Measurements from ENCODE around the gene KIAA1549.
A peak's percentile ranks its signal among the peaks of the same experiment; 100 is the strongest.

The KIAA1549 gene

DNA sequence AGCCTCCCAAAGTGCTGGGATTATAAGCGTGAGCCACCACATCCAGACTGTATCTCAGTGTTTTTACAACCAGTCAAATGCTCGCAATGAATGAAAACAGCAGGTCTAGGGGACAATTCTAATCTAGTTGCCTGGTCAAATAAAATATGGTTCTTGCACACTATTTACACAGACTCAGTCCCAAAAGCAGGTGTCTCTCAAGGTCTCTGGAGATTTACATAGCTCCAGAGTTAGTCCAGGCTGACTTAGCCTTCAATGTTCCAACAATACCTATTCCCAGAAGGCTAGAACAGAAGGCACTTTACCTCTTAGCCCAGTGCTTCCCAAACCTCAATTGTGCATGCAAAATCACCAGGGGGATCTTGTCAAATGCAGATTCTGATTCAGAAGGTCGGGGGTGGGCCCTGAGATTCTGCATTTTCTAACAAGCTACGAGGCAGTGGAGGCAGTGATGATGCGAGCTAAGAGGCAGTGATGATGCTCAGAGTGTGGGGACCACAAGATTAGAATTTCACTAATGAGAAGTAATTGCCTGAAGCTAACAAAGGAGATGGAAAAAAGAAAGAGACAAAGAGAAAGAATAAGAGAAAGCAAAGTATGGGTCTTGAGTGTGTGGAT, 6.4 kb downstream of the KIAA1549 start:
- DNase-seq, result no peak

- DNase-seq, result no peak
Measured at GRCh38 chr7:138974103-138974502, 7.1 kb downstream of the KIAA1549 start.

DNA sequence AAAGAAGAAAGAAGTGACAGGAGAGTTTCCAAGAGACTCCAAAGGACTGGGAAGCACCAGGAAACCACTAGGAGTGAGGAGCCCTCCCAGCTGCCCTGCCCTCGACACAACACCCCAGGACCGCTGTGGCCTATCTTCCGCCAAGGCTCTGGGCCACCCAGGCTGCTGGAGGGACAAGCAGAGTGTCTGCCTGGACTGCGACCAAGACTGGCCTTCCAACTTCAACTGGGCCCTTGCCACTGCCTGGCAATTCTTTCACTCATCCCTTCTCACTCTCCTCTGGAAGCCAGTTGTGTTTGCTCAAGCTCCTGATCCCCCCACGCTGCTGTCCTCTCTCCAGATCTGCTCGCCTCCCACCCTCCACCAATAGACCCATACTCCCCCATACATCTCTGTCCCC, 10.2 kb downstream of the KIAA1549 start:
- no peak for DNase-seq

DNA sequence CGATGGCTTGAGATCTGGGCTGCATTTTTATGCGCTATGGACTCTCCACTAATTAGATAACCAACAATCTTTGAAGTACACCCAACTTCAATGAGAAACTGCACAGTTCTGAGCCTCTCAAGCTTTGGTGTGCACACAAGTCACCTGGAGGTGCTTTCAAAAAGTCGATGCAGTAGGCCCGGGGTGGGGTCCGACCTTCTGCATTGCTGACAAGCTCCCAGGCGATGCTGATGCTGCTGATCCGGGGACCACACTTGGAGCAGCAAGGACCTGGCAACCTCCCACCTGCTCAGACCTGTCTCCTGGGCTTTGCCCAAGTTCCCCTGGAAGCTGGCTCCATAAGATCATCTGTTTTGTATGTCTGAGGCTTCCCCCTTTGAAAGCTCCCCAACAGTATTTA, 10.7 kb downstream of the KIAA1549 start:
- DNase-seq, result no peak

GRCh38 chr7:138967159-138967558, 14.0 kb downstream of the KIAA1549 start:
- no peak for DNase-seq

- no peak for DNase-seq
Measured at GRCh38 chr7:138964624-138965436, 16.4 kb downstream of the KIAA1549 start.

- DNase-seq, result no peak
Measured at GRCh38 chr7:138963675-138964074, 17.5 kb downstream of the KIAA1549 start.

DNA sequence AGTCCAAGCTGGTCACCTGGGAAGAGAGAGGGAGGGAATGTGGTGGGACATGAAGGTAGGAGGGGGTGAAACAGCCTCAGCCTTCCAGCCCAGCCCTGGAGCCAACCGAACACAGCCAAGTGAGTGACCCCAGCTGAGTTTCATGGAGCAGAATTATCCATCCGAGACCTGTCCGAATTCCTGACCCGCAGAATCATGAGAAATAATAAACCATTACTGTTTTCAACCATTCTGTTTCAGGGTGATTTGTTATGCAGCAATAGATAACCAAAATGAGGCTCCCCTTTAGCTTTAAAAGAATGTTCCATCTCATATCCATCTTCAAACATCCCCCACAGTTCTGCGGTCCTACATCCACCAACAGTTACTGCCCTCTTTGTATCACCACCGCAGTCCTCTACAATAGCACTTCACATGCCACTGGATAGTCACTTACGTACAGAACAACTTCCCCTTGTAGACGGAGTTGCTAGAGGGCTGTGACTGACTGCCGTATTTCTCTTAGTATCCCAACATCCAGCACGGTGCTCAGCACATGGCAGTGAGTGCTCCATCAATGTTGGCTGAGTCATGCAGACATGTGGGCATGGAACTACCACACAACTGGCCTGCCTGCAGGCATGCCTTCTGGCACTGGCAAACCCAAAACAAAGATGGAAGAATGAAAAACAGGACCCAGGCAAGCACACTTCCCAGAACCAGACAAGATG, 18.5 kb downstream of the KIAA1549 start:
- DNase-seq, result peak; percentile 52

DNA sequence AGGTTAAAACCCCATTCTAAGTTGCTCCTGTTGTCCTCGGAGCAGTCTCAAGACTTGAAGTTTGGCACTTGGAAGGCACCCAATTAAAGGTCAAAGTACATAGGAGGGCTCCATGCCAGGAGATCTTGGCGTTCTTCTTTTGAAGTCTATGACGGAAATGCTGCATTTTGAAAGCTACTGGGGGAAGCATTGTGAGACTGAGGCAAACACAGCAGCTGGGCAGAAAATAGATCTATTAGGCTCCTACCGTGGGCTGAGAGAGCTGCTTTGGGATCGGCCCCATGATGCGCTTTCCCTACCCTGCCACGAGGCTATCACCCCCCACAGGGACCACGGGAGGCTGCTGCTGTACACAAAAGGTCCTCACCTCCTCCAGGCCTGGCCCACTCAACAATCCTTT, 20.0 kb downstream of the KIAA1549 start:
- no peak for DNase-seq

- DNase-seq, result no peak
Measured at GRCh38 chr7:138958391-138958956, 22.7 kb downstream of the KIAA1549 start.

DNA sequence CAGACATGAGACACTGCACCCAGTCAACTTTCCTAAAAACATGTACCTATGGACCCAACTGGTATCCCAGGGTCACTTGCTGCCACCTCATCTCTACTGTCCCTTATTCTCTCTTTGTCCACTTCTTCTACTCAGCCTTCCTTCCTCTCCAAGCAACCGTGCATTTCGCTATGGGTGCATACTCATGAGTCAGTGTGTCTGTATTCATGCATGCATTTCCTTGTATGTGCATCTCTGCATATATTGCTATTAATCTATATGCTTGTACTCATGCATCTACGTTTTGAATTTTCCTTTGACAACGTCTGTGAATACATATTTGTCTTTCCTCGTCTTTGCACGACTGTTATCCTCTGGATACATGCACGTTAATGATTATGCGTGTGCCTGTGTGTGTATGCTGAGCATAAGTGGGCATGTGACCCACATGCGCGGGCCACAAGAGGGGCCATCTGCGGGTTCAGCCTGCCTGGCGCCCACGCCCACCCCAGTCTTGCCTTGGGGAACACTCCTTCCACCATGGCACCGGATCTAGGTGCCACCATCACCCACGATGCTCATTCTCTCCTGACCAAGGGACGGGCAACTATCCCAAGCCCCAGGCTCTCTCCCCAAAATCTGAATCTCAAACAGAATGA, 23.3 kb downstream of the KIAA1549 start:
- DNase-seq, result no peak

DNA sequence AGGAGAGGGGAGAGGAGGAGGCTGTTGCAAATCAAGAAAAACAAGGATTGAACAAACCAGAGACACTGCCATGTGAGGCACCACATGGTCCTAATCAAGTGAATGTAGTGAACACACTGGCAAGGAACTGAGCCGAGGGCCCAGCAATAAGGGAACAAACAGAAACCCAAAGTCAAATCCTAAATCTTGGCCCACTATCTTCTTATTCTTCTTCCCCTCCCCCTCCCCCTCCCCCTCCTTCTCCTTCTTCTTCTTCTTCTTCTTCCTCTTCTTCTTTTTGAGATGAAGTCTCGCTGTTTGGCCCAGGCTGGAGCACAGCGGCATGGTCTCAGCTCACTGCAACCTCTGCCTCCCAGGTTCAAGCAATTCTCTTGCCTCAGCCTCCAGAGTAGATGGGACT, 24.0 kb downstream of the KIAA1549 start:
- no peak for DNase-seq

GRCh38 chr7:138954545-138955475, 26.4 kb downstream of the KIAA1549 start:
- no peak for DNase-seq

DNA sequence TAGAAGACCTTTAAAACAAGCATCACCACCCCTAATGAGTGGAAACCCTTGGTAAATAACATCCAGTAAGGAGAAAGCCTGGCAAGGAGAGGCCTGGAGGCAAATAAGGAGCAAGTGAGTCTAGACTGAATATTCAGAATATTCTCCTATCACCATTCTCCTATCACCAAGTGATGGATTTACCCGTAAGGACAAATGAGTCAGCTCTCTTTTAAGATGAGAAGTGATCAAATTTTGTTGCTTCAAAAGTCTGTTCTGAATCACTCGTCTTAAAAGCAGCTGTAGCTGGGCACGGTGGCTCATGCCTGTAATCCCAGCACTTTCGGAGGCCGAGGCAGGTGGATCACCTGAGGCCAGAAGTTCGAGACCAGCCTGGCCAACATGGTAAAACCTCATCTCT, 28.4 kb downstream of the KIAA1549 start:
- DNase-seq, result no peak

DNA sequence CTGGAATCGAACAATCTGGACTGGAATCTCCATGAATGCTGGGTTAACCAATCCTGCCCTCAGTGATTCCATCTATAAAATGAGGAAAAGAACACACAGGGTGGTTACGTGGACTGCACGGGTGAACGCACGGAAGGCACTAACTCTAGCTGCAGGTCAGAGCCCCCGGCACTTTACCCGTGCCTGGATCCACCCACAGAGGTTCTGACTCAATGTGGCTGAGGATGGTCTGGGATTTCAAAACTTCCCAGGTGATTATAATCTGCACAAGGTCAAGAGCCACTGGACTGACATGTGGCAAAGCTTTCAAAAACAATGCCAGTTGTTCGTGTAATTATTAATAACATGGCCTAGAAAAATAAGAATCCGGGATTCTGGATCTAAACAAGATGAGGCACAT, 29.2 kb downstream of the KIAA1549 start:
- DNase-seq, result no peak

DNA sequence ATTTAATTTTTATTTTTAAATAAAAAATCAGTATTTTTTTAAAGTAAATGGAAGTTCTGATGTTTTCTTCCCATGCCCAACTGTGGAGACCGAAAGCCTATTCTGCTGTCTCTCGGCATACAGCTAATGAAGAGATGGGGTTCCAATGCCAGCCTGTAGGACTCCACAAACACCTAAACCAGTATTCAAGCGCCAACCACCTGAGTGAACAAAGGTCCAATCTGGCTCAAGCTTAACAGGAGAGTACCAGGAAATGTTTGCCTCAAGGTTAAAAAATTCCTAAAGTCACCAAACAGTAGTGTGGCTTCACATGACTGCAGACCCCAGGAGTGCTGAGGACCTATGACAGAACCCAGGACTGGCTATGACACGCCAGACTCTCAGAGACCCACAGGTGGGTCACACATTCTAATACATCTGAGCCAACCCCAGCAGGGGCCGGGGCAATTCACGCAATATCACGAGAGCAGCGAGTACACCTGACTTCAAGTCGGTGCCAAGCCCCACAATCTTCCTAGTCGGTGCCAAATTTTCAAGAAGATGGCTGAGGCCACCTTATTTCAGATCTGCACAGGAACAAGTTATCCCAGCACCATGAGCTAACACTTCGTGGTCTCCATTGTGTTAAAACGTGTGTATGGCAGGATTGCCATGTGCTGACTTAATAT, 31.6 kb downstream of the KIAA1549 start:
- no peak for DNase-seq

- no peak for DNase-seq
Measured at GRCh38 chr7:138948403-138948802, 32.8 kb downstream of the KIAA1549 start.

DNA sequence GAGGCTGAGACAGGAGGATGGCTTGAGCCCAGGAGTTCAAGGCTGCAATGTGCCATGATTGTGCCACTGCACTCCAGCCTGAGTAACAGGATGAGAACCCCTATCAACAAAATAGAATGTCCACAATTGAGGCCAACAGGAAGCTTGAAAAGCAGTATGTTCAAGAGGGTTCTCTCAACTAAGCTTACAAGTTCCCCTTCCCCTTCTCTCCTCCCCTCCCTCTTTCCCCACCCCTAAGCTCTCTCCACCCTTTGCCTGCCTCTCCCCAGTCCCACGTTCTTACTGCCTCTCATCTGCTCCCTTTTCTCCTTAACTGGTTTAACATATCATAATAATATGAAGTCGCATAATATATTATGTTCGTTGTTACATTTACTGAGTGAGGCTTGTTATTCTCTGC, 35.4 kb downstream of the KIAA1549 start:
- no peak for DNase-seq

- no peak for DNase-seq
Measured at GRCh38 chr7:138945154-138945553, 36.0 kb downstream of the KIAA1549 start.

DNA sequence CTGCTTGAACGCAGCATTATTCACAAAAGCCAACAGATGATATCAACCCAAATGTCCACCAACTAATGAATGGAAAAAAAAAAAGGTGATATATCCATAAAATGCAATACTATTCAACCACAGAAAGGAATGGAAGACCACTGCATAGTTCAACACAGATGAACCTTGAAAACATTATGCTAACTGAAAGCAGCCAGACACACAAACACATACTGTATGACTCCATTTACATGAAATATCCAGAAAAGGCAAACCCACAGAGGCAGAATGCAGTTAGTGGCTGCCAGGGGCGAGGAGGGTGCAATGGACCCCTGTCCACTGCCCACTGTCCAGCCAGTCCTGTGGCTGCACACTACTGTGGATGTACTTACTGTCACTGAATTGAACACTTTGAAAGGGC, 36.6 kb downstream of the KIAA1549 start:
- no peak for DNase-seq

DNA sequence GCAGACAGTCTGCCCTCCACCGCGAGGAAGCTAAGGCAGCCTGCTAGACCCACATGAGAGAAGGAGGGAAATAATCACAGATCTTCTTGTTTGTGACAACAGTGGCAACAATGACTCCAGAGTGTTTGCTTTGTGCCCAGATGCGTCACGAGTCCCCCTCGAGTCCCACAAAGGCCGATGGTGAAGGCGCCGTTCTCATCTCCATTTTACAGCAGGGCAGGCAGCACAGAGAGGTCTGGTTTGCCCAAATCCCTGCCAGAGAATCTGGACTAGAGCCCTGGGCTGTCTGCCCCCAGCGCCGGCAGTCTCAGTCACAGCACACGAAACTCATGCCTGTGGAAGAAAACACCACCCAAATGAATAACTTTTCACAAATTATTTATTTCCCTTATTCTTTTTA, 38.1 kb downstream of the KIAA1549 start:
- DNase-seq, result no peak

Data from suppressor macrophage treated with lipopolysaccharide for 4 hours (primary cell).